Measurements from ENCODE around the gene AOAH. TPM values are rescaled to one million over a fixed set of nuclear protein-coding genes. Genes with fewer than 3 reads are reported as not detected.
"Not testable (repeated sequence)": the region's sequence is repeated elsewhere in the genome, so short reads cannot be mapped to it uniquely, and the experiment has no call there.

AOAH gene
- total RNA-seq, 1 donor from 2014 or later: 1.9 TPM

DNA sequence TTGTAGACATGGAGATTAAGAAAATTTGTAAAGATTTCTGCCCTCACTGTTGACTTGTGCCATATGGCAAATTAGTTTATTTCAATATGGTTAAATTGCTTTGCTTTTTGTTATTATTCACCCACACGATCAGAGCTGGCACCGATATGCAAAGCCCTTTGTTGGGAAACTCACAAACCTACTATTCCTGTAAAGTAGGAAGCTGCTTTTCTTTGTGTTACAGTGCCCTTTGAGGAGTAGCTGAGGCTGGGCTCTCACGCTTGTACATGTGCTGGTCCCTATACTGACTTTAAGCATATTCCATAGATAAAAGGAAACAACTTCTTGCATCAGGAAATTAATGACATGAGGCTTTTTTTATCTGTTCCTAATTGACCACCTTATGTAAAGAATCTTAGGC lies 17.6 kb upstream of the AOAH start:
- DNase-seq (ENCODE audit: missing footprints) (no peak), ATAC-seq (no peak)
- intact Hi-C loops (cut with DNase I): no loop called here

DNA sequence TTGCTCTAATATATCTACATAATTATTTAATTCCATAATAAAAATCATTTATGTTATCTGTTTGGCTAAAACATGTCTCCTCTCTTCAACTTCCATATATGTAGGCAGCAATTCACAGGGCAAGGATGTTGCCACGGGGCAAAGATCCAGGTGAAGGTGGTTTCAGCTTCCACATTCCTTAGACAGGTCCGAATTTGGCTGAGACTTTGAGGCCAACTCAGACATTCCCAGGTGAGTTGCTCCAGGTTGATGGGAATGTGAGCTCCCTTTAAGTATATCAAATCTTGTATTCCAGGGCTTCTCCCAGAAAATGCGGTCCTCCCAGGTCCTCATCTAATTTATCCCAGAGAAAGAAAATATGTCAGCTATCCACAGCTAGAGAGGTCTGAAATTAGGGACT lies 15.1 kb upstream of the AOAH start:
- ATAC-seq (no peak), DNase-seq (ENCODE audit: missing footprints) (no peak)
- intact Hi-C loops (cut with DNase I): no loop called here

DNA sequence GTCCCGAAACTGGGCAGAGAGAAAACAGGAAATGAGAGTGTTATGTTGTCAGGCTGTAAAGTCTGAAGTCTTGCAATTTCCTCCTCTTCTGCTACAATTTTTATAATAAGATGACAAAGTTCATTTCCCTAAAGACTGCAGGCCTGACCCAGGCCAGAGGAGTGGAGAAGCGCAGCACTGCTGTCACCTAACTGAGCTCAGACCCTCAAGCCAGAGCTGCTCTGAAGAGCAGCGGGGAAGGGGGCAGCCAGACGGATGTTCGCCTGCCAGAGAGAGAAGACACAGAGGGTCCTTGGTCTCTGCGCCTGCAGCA lies 12.6 kb upstream of the AOAH start:
- intact Hi-C loops (cut with DNase I): no loop called here
- peak; percentile 52 for ATAC-seq

DNA sequence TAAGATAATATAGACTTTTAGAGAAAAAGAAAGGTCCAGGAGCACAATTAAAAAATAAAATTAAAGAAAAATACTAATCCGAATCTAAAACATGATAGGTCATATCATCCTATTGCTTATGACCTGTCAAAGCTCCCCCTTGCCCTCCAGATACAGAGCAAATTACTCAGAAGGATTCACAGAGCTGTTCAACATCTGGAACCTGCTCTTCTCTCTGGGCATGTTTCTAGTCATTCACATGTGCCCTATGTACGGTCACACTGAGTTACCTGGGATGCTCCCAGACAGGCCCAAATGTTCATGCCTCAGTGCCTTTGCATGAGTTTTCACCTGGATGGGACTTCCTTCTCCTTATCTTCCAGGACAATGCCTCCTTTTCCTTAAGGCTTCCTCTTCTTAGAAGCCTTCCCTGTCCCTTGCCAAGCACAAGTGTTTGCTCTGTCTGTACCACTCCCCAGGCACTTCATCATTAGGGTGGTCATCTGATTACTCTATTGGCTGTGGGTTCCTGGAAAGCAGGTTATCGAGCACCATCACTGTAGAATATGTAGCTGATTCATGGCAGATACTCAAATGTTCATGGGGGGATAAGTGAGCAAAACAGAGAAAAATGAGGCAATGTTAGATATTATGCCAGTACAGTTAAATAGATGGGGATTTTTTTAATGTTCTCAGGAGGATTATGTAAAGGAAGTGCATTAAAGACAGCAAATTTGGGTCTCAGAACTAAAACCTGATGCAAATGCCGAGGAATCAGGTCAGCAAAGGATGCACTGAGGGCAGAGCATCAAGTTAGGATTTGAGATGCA lies 12.0 kb upstream of the AOAH start:
- intact Hi-C loops (cut with DNase I): no loop called here
- DNase-seq (ENCODE audit: missing footprints): no peak
- ATAC-seq: no peak

More for the DNA sequence above, 12.6 kb upstream of the AOAH start:
- peak; percentile 68 for DNase-seq (ENCODE audit: missing footprints)

DNA sequence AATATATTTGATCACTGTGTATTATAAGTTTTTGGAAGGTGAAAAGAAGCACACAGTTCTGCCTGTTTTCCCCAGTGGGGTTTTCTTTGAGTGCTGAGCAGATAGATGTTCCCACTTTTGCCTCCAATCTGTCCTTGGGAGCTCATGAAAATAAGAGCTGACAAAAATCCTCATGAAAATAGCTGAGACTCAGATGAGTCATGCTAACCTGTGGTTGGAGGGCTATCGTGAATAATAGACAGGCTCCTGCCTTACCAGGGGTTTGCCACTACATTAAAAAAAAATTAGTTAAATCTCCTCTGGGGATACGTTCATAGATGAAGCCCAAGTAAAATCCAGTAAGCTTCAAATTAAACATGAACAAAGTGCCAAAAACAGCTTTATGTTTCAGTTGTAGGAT lies 10.9 kb upstream of the AOAH start:
- intact Hi-C loops (cut with DNase I): no loop called here
- no peak for ATAC-seq

DNA sequence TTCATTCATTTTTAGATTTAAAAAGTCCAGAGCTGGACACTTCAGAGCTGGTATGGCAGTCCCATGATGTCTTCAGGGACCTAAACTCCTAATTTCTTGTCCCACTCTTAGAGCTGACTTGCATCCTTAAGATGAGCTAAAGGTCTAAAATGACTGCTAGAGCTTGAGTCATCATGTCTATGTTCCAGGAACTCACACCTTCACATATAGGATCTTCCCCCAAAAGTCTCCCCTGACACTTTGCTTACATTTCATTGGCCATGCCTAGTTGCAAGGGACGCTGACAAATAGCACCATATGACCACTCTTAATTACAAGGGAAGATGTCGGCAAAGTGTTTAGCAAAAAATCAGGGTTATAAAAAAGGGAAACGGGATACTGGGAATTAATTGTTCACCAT lies 10.4 kb upstream of the AOAH start:
- ATAC-seq (no peak), DNase-seq (ENCODE audit: missing footprints) (no peak)
- intact Hi-C loops (cut with DNase I): no loop called here

More for the DNA sequence above, 10.9 kb upstream of the AOAH start:
- no peak for DNase-seq (ENCODE audit: missing footprints)

DNA sequence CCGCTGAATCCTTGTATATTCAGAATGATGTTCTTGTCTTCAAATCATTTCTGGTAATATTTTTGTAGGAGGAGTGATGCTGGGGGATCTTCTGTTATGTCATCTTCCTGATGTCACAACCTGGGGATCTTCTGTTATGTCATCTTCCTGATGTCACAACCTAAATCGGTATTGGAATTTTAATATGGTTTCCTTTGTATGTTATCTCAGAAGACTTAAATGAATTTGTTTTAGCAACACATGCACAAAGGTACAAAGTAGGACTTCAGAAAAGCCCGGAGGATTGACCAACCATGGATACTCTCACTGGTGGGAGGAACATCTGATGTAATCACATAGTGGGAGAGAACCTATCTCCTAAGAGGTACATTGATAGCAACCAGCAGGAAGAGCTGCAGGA lies 9.1 kb upstream of the AOAH start:
- DNase-seq (ENCODE audit: missing footprints) (no peak), ATAC-seq (no peak)
- intact Hi-C loops (cut with DNase I): no loop called here

DNA sequence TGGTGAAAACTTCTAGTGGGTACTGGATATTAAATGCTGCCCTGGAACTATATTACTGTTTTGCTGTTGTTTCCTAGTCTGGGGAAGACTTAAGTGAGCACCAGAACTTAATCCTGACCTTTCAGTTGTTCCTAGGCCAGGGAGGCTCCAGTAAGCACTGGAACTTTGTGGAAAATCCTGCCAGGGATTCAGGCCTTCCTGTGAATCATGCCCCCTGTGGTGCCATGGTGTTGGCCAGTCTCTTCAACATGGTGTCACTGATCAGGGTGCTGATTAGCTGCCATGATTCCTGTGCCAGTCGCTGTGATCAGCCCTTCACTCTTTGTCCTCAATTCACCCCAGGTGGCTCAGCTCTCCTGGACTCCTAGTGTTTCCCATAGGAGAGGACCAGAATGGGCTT lies 8.5 kb upstream of the AOAH start:
- ATAC-seq (no peak), DNase-seq (ENCODE audit: missing footprints) (no peak)
- intact Hi-C loops (cut with DNase I): no loop called here

DNA sequence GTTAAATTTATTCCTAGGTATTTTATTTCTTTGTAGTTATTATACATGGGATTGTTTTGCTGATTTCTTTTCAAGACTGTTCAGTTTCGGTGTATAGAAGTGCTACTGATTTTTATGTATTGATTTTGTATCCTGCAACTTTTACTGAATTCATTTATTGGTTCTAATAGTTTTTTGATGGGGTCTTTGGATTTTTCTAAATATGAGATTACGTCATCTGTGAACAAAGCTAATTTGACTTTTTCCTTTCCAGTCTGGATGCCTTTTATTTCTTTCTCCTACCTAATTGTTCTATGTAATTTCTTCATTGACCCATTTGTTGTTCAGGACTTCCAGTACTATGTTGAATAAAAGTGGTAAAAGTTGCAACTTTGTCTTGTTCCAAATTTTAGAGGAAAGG lies 5.8 kb upstream of the AOAH start:
- intact Hi-C loops (cut with DNase I): no loop called here
- no peak for DNase-seq (ENCODE audit: missing footprints)
- ATAC-seq: no peak

DNA sequence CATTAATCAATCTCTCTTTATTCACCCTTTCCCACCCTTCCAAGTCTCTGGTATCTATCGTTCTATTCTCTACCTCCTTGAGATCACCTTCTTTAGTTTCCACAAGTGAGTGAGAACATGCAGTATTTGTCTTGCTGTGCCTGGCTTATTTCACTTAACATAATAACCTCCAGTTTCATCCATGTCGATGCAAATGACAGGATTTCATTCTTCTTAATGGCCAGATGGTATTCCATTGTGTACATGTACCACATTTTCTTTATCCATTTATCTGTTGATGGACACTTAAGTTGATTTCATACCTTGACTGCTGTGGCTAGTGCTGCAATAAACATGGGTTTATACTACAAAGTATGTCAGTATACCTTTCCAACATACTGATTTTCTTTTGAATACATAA lies 3.8 kb upstream of the AOAH start:
- intact Hi-C loops (cut with DNase I): no loop called here
- ATAC-seq: no peak
- no peak for DNase-seq (ENCODE audit: missing footprints)

DNA sequence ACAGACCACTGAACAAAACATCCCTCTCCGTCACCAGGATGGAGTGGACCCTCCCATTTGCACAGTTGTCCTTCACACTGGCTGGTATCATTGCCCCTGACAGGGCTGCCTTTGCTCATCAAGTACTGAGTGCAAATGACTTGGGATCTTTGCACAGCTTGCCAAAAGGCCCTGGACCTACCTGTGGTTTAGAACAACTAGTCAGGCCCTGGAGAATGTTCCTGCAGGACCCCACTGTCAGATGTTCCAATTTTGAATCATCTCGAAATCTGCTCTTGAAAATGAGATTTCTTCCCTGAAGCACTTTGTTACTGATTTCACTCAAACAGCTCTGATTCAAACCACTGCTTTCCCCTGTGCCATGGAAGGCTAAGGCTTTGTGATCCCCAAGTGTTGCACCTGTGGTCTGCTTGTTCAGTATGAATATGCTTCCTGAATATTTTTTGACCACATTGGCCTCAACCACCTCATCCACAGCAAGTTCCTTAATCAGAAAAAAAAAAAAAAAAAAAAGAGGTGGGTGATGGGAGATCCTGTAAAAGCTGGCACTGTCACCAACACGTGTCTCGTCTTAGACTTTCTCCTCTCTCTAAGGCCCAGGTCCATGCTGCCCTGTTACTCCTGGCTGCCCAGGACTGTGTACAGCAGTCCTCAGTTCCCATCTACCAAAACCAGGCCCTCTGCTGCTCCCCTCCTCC lies 2.7 kb upstream of the AOAH start:
- DNase-seq (ENCODE audit: missing footprints) (no peak), ATAC-seq (no peak)
- intact Hi-C loops (cut with DNase I): no loop called here

DNA sequence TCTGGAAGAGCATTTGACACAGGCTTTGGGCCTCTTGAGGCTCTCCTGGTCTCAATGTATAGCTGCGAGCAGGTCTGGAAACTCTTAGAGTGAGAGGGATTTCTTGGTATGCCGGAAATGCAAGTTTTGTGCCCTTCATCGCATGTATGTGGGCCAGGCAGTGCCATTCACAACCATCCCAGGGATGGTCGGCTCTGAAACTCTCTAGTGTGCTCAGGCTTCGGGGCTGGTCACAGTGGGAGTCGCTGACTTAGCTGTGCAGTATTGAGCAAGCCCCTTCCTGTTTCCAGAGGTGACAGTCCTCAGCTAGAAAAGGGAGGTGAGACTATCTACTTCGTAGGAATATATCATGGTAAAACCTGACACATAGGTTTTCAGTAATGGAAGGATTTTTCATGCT lies 2.0 kb upstream of the AOAH start:
- intact Hi-C loops (cut with DNase I): no loop called here
- ATAC-seq (peak; percentile 42), DNase-seq (ENCODE audit: missing footprints) (no peak)

DNA sequence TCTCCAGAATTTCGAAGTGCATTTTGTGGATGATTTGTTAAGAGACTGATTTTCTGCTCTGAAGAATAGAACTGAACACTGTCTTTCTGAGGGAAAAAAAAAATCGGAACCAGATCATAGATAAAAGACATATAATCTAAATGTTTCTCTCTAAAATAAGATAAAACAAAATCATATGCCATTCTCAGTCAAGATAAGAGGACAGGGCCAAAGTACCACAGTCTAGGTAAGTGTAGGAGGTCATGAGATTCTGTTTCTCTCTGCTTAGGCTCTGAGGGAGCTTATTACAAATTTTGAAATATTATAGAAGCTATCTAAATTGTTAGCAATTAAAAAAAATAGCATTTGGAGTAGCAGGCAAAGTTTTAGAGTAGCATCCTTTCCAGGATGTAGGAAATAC lies 702 bp upstream of the AOAH start:
- no peak for ATAC-seq
- intact Hi-C loops (cut with DNase I): no loop called here
- no peak for DNase-seq (ENCODE audit: missing footprints)

DNA sequence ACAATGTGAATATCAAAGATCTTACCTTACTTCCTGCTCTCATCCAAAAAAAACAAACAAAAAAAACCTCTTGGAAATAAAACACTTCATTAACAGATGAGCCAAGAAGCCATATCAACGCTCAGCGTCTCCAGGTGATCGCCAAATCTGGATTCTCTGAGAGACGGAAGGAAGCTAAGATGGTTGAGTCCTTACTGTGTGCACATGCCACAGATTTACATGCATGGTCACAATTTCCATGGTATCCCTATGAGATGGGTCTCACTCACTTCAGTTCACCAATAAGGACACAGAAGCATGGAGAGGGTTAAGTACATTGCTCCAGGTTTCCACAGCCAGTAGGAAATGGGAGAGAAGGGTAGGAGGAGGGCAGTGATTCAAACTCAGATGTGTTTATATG lies 1.0 kb downstream of the AOAH start:
- intact Hi-C loops (cut with DNase I): no loop called here
- DNase-seq (ENCODE audit: missing footprints): no peak
- ATAC-seq: no peak

DNA sequence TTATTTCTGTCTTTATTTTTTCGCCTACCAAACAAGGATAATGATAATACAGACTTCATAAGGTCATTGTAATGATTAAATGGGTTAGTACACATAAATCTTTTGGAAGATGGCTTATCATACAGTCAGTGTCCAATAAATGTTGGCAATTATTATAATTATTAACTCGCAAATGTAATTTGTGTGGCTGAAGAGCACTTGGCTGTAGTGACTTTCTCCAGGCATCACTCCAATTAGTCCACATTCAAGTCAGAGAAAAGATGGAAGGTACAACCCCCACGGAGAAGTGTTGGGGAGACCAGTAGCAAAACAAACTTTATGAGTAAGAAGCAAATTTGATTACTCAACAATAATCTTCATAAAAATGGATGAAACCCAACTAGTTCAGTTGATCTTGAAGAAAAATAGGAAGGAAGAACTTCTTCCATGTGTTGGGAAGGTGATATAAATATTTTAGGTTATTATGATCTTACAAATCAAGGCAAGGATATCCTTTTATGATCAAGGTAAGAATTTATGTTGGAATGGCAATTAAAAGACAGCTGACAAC lies 5.1 kb downstream of the AOAH start:
- intact Hi-C loops (cut with DNase I): no loop called here
- no peak for ATAC-seq
- DNase-seq (ENCODE audit: missing footprints): no peak

DNA sequence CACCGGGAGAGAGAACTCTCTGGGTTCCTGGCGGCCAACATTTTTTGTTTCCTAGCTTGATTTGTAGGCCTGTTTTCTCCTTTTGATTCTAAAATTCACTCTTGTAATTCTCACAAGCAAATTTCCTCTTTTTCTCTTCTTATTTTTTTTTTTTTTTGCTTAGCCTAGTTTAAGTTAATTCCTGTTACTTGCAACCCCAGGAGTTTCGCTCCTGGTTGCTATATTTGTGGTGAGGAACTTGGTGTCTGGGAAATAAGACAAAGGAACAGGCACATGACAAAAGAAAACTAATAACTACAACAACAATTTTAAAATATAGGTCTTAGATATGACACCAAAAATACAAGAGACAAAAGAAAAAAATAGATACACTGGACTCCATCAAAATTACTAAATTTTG lies 6.7 kb downstream of the AOAH start:
- no peak for ATAC-seq
- DNase-seq (ENCODE audit: missing footprints): no peak
- intact Hi-C loops (cut with DNase I): no loop called here

DNA sequence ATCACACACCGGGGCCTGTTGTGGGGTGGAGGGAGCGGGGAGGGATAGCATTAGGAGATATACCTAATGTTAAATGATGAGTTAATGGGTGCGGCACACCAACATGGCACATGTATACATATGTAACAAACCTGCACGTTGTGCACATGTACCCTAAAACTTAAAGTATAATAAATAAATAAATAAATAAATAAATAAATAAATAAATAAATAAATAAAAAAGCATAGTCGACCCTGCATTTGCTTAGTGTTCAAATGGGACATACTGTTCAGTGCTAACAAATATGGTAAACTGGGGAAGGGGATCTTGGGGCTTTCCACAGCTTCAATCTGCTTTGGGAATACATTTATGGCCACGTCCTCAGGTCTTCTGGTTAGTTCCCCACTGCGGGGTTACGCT lies 7.5 kb downstream of the AOAH start:
- DNase-seq (ENCODE audit: missing footprints); intact Hi-C loops (cut with DNase I); ATAC-seq: not testable (repeated sequence)

DNA sequence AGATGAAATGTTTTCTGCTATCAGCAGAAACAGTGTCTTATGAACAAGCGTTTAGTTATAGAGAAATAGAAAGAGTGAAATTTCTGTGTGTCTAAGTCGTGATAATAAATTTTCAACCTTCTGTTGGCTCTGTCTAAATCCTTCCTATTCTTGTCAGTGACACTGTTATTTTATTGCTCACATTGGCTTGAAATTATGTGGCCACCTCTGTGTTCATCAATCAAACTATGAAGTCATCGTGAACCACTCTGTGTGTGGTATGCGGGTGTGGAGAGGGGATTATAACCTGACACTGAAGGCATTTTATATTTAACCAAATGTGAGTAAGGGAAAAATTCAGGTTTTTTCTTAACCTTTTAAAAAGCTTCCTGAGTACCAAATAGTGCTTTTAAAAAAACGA lies 12.3 kb downstream of the AOAH start:
- DNase-seq (ENCODE audit: missing footprints) (no peak), ATAC-seq (no peak)
- intact Hi-C loops (cut with DNase I): no loop called here

DNA sequence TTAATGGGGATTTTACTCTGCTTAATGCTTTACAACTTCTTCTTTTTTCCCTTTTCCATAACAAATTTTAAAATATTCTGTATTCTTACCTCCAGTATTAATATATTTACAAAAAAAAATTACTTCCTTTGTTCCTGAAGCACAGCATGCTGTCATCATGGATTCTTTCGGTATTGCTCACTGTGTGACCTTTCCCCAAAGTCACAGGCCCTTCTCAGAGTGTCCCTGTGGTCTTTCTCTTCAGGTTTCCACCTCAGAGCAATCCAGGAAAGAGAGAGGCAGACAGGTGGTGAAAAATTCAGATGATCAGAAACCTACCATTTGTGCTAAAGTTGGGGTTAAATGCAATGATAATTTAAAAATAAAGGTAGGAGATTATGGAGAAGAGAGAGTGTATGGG lies 13.0 kb downstream of the AOAH start:
- intact Hi-C loops (cut with DNase I): no loop called here
- ATAC-seq: no peak

DNA sequence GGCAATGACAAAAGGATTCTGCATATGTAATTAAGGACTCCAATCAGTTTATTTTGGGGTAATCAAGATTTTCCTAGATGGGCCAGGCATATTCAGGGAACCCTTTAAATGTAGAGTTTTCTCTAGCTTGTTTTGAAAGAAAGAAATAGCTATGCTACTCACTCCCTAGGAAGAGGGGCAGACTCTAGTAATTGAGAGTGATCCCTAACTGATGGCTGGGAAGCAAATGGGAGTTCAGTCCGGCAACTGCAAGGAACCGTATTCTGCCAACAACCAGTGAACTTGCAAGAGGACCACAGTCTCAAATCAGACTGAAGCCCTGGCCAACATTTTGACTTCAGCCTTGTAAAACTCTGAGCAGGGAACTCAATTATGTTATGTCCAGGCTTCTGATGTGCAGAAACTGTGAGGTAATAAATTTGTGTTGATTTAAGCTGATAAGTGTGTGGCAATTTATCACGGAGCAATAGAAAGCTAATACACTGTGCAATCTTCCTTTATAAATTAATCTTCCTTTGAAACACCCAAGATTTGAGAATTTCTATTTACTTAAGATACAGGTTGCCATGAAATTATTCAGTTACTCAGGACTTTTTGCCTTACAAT lies 14.0 kb downstream of the AOAH start:
- DNase-seq (ENCODE audit: missing footprints) (no peak), ATAC-seq (no peak)
- intact Hi-C loops (cut with DNase I): no loop called here

More for the DNA sequence above, 13.0 kb downstream of the AOAH start:
- no peak for DNase-seq (ENCODE audit: missing footprints)
